HEK293 (cell line): ENCODE results near the gene DDX50.
A peak's percentile ranks its signal among the peaks of the same experiment; 100 is the strongest.

ENCODE experiments used
- CTCF ChIA-PET: fragments of 350-600 bp; formaldehyde crosslinking; extraction: SDS; loops from one replicate; lab custom pipeline; 2021; ENCODE audit warnings: antibody characterized with exemption; lab: Yijun Ruan, JAX
- POLR2A ChIA-PET: fragments of 300-600 bp; formaldehyde crosslinking; extraction: SDS; loops from one replicate; lab custom pipeline; 2020; ENCODE audit warnings: antibody characterized with exemption, inconsistent platforms; lab: Yijun Ruan, JAX
- H3K27ac ChIP-seq: fragments of 200-500 bp; sonication (Bioruptor generic); 2 replicates; pipeline ENCODE4 v1.5.1; 2014; ENCODE audit warnings: low read depth, low read length, control low read depth, inconsistent platforms; ENCODE audit errors: extremely low read depth
- H3K36me3 ChIP-seq, 2 experiments: fragments of 200-500 bp in 1 of 2; sonication (Bioruptor generic) in 1 of 2; 1 replicate in 1 of 2; 2 replicates in 1 of 2; pipeline ENCODE4 v1.5.1; 2014 to 2017; ENCODE audit warnings: inconsistent platforms in 2 of 2, low read length in 2 of 2; ENCODE audit not compliant: control insufficient read depth in 2 of 2, insufficient read depth in 1 of 2
- H3K4me1 ChIP-seq: fragments of 200-500 bp; sonication (Bioruptor generic); 2 replicates; pipeline ENCODE4 v1.5.1; 2014; ENCODE audit warnings: mild to moderate bottlenecking, low read length, inconsistent platforms; ENCODE audit not compliant: control insufficient read depth, insufficient read depth
- H3K4me3 ChIP-seq: 2 replicates; pipeline ENCODE4 v1.5.1; 2011; ENCODE audit warnings: low read depth, mild to moderate bottlenecking, control low read depth, low read length, moderate library complexity
- H3K9me3 ChIP-seq: fragments of 200-500 bp; sonication (Bioruptor generic); 2 replicates; pipeline ENCODE4 v1.5.1; 2014; ENCODE audit warnings: low read depth, low read length, inconsistent platforms; ENCODE audit not compliant: control insufficient read depth, insufficient read depth
- GLI2 ChIP-seq: fragments of 450-650 bp; formaldehyde crosslinking; IDR thresholded peaks from 2 replicates; pipeline ENCODE4; 2017; ENCODE audit warnings: missing biosample characterization, missing genetic modification characterization, low read depth, borderline replicate concordance
- OSR2 ChIP-seq: fragments of 450-650 bp; formaldehyde crosslinking; IDR thresholded peaks from 2 replicates; pipeline ENCODE4 v1.5.1; 2016; ENCODE audit warnings: missing biosample characterization, missing genetic modification characterization
- PRDM1 ChIP-seq: fragments of 450-650 bp; formaldehyde crosslinking; IDR thresholded peaks from 2 replicates; pipeline ENCODE4; 2016; ENCODE audit warnings: missing biosample characterization, missing genetic modification characterization
- RBAK ChIP-seq: fragments of 450-650 bp; formaldehyde crosslinking; IDR thresholded peaks from 2 replicates; pipeline ENCODE4 v1.5.1; 2016; ENCODE audit warnings: missing biosample characterization, missing genetic modification characterization
- SALL2 ChIP-seq: fragments of 450-650 bp; formaldehyde crosslinking; IDR thresholded peaks from 2 replicates; pipeline ENCODE4 v1.5.0; 2017; ENCODE audit warnings: missing biosample characterization, mild to moderate bottlenecking, missing genetic modification characterization, borderline replicate concordance
- ZBTB1 ChIP-seq: fragments of 450-650 bp; formaldehyde crosslinking; IDR thresholded peaks from 2 replicates; pipeline ENCODE4 v1.5.1; 2016; ENCODE audit warnings: missing biosample characterization, missing genetic modification characterization
- ZBTB17 ChIP-seq: fragments of 450-650 bp; formaldehyde crosslinking; IDR thresholded peaks from 2 replicates; pipeline ENCODE4 v1.5.1; 2016; ENCODE audit warnings: missing biosample characterization, missing genetic modification characterization
- ZBTB20 ChIP-seq: fragments of 450-650 bp; formaldehyde crosslinking; IDR thresholded peaks from 2 replicates; pipeline ENCODE4 v1.5.1; 2016; ENCODE audit warnings: missing biosample characterization, missing genetic modification characterization
- ZIC2 ChIP-seq: fragments of 450-650 bp; formaldehyde crosslinking; IDR thresholded peaks from 2 replicates; pipeline ENCODE4 v1.5.1; 2016; ENCODE audit warnings: missing biosample characterization, missing genetic modification characterization
- ZNF132 ChIP-seq: fragments of 450-650 bp; formaldehyde crosslinking; IDR thresholded peaks from 2 replicates; pipeline ENCODE4 v1.5.1; 2017; ENCODE audit warnings: missing biosample characterization, missing genetic modification characterization, borderline replicate concordance
- ZNF138 ChIP-seq: fragments of 450-650 bp; formaldehyde crosslinking; IDR thresholded peaks from 2 replicates; pipeline ENCODE4 v1.5.1; 2016; ENCODE audit warnings: missing biosample characterization, missing genetic modification characterization, borderline replicate concordance
- ZNF157 ChIP-seq: fragments of 450-650 bp; formaldehyde crosslinking; IDR thresholded peaks from 2 replicates; pipeline ENCODE4 v1.5.1; 2016; ENCODE audit warnings: missing biosample characterization, missing genetic modification characterization
- ZNF174 ChIP-seq: fragments of 450-650 bp; formaldehyde crosslinking; IDR thresholded peaks from 2 replicates; pipeline ENCODE4 v1.5.0; 2017; ENCODE audit warnings: missing biosample characterization, mild to moderate bottlenecking, missing genetic modification characterization
- ZNF311 ChIP-seq: fragments of 450-650 bp; formaldehyde crosslinking; IDR thresholded peaks from 2 replicates; pipeline ENCODE4 v1.5.1; 2017; ENCODE audit warnings: missing biosample characterization, missing genetic modification characterization, borderline replicate concordance
- ZNF423 ChIP-seq: fragments of 450-650 bp; formaldehyde crosslinking; IDR thresholded peaks from 2 replicates; pipeline ENCODE4 v1.5.1; 2016; ENCODE audit warnings: missing biosample characterization, missing genetic modification characterization
- ZNF433 ChIP-seq: fragments of 450-650 bp; formaldehyde crosslinking; IDR thresholded peaks from 2 replicates; pipeline ENCODE4 v1.5.1; 2016; ENCODE audit warnings: missing biosample characterization, missing genetic modification characterization, low read depth
- ZNF555 ChIP-seq: fragments of 450-650 bp; formaldehyde crosslinking; conservative IDR thresholded peaks from 2 replicates; pipeline ENCODE4 v1.5.1; 2017; ENCODE audit warnings: missing biosample characterization, mild to moderate bottlenecking, missing genetic modification characterization, inconsistent platforms
- ZNF571 ChIP-seq: fragments of 450-650 bp; formaldehyde crosslinking; IDR thresholded peaks from 2 replicates; pipeline ENCODE4 v1.5.0; 2017; ENCODE audit warnings: missing biosample characterization, missing genetic modification characterization
- ZNF585B ChIP-seq: fragments of 450-650 bp; formaldehyde crosslinking; IDR thresholded peaks from 2 replicates; pipeline ENCODE4 v1.5.1; 2016; ENCODE audit warnings: missing biosample characterization, missing genetic modification characterization
- ZNF660 ChIP-seq: fragments of 450-650 bp; IDR thresholded peaks from 2 replicates; pipeline ENCODE4 v1.5.1; 2018; ENCODE audit warnings: missing biosample characterization, mild to moderate bottlenecking, missing genetic modification characterization
- ZNF670 ChIP-seq: fragments of 450-650 bp; formaldehyde crosslinking; IDR thresholded peaks from 2 replicates; pipeline ENCODE4 v1.5.1; 2016; ENCODE audit warnings: missing biosample characterization, missing genetic modification characterization, low read depth
- TF ChIP-seq, protein P1 (sequence below): fragments of 450-650 bp; formaldehyde crosslinking; IDR thresholded peaks from 2 replicates; pipeline ENCODE4 v1.5.1; 2016; ENCODE audit warnings: missing biosample characterization, missing genetic modification characterization
- TF ChIP-seq, protein P2 (sequence below): fragments of 450-650 bp; formaldehyde crosslinking; IDR thresholded peaks from 2 replicates; pipeline ENCODE4 v1.5.1; 2017; ENCODE audit warnings: missing biosample characterization, missing genetic modification characterization
- TF ChIP-seq, protein P3 (sequence below): fragments of 450-650 bp; formaldehyde crosslinking; IDR thresholded peaks from 2 replicates; pipeline ENCODE4 v1.5.1; 2016; ENCODE audit warnings: missing biosample characterization, missing genetic modification characterization

The DDX50 gene

DNA sequence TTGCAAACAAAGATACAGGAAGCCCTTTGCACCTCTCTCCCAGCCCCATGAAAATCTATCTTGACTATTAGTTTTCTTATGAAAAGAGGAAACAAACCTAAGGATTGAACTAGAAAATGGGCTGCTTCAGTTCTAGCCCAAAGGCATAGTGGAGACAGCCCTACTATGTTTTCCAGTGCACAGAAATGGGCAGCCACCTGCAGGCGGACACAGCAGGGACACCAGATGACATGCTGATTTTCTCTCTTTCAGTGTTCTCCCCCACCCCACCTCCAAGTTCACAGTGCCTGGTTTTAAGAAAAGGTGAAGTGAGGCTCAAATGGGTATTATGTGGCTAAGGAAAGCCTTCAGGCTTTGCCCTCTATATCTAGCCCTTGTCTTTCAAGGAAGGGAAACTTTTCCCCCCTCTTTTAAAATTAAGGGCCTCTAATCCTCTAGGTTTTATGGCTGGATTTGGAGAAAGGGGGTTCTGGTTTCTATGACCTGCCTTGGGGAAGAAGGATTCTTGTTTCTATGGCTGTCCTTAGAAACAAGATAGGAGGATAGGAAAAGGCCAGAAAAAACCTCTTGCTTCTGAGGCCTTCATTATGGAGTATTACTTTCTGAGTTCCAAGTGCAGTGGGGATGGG lies 23.5 kb upstream of the DDX50 start:
- Histone ChIP-seq H3K4me1 (peaks cover 14% of the 10 kb centered on the region), H3K36me3 (no peaks in the 10 kb centered on the region), H3K27ac (no peak overlapping the region), H3K9me3 (no peaks in the 10 kb centered on the region), H3K4me3 (no peak overlapping the region)
- no peak for TF ChIP-seq OSR2 (tag by site-specific recombination)
- TF ChIP-seq ZIC2 (tag by site-specific recombination), result peak; percentile 66
- no peak for TF ChIP-seq ZNF571 (tag by site-specific recombination)
- TF ChIP-seq ZNF660 (tag by site-specific recombination), result peak; percentile 33; the same call in 1 of the 2 replicates
- TF ChIP-seq ZNF311 (tag by site-specific recombination), result no peak
- no peak for TF ChIP-seq ZNF157 (tag by site-specific recombination)
- TF ChIP-seq ZBTB20 (tag by site-specific recombination), result no peak
- CTCF ChIA-PET, result no interaction called here
- POLR2A ChIA-PET, result no interaction called here

DNA sequence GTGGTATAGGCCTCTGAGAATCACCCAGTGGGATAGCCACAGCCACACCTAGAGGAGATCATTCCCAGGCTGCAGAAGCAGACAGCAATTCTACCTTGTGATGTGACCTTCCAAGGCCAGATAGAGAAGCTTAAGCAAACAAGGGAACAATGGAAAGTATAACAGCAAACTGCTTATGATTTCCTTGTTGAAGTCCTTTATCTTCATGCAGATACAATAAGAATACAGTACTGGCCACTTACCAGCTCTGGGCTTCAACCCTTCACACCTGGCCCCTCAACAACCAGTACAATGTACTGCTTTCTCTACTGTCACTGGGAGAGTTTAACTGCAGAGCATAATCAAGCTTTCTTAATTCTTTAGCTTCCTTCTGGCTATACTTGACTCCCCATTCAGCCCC lies 22.6 kb upstream of the DDX50 start:
- ChIA-PET CTCF (interaction anchor here (0.8 kb wide), 1 partner anchor 17 kb away, joined by 3 read pairs; no protein-coding TSS in a partner anchor), POLR2A (interaction anchor here (0.8 kb wide), 1 partner anchor 22 kb away, joined by 3 read pairs; no protein-coding TSS in a partner anchor)
- H3K9me3 ChIP-seq, result no peaks in the 10 kb centered on the region
- no peak overlapping the region for H3K27ac ChIP-seq
- peaks cover 12% of the 10 kb centered on the region for H3K4me1 ChIP-seq
- H3K36me3 ChIP-seq, result no peaks in the 10 kb centered on the region
- H3K4me3 ChIP-seq, result no peak overlapping the region
- TF ChIP-seq PRDM1 (tag by site-specific recombination) (0 out of 2 replicates have a peak, but pooled peaks have one; percentile 20), ZNF423 (tag by site-specific recombination) (no peak)

DNA sequence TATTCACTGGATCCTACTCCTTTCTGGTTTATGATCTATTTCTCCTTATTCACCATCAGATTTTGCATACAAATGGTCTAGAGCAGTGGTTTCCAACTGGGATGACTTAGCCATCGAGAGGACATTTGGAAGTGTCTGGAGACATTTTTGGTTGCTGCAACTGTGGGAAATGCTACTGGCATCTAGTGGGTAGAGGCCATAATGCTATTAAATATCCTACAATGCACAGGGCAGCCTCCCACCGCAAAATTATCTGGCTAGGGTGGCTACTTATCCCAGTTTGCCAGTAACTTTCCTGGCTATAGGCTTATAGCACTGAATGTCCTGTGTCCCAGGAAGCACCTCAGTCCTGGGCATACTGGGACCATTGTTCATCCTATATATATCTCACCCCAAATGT lies 21.5 kb upstream of the DDX50 start:
- no peak for TF ChIP-seq SALL2 (tag by site-specific recombination)
- TF ChIP-seq, protein P1, sequence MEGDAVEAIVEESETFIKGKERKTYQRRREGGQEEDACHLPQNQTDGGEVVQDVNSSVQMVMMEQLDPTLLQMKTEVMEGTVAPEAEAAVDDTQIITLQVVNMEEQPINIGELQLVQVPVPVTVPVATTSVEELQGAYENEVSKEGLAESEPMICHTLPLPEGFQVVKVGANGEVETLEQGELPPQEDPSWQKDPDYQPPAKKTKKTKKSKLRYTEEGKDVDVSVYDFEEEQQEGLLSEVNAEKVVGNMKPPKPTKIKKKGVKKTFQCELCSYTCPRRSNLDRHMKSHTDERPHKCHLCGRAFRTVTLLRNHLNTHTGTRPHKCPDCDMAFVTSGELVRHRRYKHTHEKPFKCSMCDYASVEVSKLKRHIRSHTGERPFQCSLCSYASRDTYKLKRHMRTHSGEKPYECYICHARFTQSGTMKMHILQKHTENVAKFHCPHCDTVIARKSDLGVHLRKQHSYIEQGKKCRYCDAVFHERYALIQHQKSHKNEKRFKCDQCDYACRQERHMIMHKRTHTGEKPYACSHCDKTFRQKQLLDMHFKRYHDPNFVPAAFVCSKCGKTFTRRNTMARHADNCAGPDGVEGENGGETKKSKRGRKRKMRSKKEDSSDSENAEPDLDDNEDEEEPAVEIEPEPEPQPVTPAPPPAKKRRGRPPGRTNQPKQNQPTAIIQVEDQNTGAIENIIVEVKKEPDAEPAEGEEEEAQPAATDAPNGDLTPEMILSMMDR, result 0 out of 2 replicates have a peak, but pooled peaks have one; percentile 18
- peaks cover 12% of the 10 kb centered on the region for H3K4me1 ChIP-seq
- peaks cover 0 to under 1% of the 10 kb centered on the region in 2 experiments; a peak in 1 of 3 replicates for H3K36me3 ChIP-seq
- no peak overlapping the region for H3K4me3 ChIP-seq
- ChIA-PET POLR2A (no interaction called here), CTCF (interaction anchor here (0.7 kb wide), 1 partner anchor 37 kb away, joined by 4 read pairs; no protein-coding TSS in a partner anchor)
- H3K27ac ChIP-seq, result no peak overlapping the region
- no peaks in the 10 kb centered on the region for H3K9me3 ChIP-seq

DNA sequence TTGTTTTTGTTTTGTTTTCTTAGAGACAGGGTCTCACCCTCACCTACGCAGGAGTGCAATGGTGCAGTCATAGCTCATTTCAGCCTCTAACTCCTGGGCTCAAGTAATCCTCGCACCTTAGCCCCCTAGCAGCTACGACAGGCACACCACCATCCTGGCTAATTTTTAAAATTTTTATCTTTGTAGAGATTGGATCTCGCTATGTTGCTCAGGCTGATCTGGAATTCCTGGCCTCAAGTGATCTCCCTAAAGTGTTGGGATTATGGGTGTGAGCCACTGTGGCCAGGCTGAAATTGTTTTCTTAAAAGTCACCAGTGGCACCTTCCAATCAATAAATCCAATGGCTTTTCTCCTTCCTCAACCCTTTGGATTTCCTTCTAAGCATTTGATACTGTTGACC lies 20.9 kb upstream of the DDX50 start:
- Histone ChIP-seq H3K9me3 (no peaks in the 10 kb centered on the region), H3K4me3 (no peak overlapping the region), H3K4me1 (peaks cover 12% of the 10 kb centered on the region), H3K36me3 (peaks cover 0 to 4% of the 10 kb centered on the region in 2 experiments; a peak in 1 of 3 replicates), H3K27ac (no peak overlapping the region)
- CTCF ChIA-PET, result no interaction called here
- POLR2A ChIA-PET, result no interaction called here
- TF ChIP-seq ZBTB17, result no peak
- no peak for TF ChIP-seq ZNF555 (tag by site-specific recombination)
- TF ChIP-seq ZNF585B (tag by site-specific recombination), result no peak
- TF ChIP-seq, protein P2, sequence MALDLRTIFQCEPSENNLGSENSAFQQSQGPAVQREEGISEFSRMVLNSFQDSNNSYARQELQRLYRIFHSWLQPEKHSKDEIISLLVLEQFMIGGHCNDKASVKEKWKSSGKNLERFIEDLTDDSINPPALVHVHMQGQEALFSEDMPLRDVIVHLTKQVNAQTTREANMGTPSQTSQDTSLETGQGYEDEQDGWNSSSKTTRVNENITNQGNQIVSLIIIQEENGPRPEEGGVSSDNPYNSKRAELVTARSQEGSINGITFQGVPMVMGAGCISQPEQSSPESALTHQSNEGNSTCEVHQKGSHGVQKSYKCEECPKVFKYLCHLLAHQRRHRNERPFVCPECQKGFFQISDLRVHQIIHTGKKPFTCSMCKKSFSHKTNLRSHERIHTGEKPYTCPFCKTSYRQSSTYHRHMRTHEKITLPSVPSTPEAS (tag by site-specific recombination), result no peak
- no peak for TF ChIP-seq ZNF132 (tag by site-specific recombination)
- no peak for TF ChIP-seq ZNF433 (tag by site-specific recombination)
- TF ChIP-seq, protein P3, sequence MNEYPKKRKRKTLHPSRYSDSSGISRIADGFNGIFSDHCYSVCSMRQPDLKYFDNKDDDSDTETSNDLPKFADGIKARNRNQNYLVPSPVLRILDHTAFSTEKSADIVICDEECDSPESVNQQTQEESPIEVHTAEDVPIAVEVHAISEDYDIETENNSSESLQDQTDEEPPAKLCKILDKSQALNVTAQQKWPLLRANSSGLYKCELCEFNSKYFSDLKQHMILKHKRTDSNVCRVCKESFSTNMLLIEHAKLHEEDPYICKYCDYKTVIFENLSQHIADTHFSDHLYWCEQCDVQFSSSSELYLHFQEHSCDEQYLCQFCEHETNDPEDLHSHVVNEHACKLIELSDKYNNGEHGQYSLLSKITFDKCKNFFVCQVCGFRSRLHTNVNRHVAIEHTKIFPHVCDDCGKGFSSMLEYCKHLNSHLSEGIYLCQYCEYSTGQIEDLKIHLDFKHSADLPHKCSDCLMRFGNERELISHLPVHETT (tag by site-specific recombination), result no peak
- no peak for TF ChIP-seq ZBTB1 (tag by site-specific recombination)
- TF ChIP-seq RBAK (tag by site-specific recombination), result no peak
- TF ChIP-seq ZNF174 (tag by site-specific recombination), result no peak
- TF ChIP-seq ZNF670 (tag by site-specific recombination), result no peak
- TF ChIP-seq ZNF138 (tag by site-specific recombination), result no peak
- no peak for TF ChIP-seq GLI2 (tag by site-specific recombination)
